Urothelium cell line (cell line): ENCODE results near the gene NUP188.

Source experiments
- DNase-seq: peaks from one replicate; pipeline ENCODE4 v3.0.0; 2011; ENCODE audit warnings: low spot score, mixed read lengths
- FAIRE-seq: peaks from 2 replicates; lab custom pipeline; 2011; peaks lifted over from hg19 to GRCh38; lab: Jason Lieb, UNC

NUP188 gene

DNA sequence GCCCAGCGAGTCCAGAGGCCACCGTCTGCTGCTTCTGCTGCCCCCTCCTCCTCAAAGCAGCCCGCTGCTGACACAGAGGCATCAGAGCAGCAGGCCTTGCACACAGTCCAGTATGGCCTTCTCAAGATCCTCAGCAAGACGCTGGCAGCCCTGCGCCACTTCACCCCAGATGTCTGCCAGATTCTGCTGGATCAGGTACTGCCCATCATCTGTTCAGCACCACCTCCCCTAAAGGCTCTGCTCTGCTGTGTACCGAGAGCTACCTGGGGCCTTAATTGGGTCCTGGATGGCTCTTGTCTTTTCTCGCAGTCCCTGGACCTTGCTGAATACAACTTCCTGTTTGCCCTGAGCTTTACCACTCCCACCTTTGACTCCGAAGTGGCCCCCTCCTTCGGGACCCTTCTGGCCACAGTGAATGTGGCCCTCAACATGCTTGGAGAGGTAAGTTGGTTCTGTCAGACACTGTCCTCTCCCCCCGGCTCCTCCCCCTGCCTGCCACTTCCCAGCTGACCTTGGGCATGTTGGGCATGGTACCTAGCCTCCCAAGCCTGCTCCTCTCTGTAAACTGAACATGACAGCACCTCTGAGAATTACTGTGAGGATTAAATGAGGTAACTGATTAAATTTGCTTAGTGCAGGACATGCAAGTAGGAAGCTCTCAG is 58.0 kb downstream of the NUP188 start:
- no peak for DNase-seq
- no peak for FAIRE-seq

DNA sequence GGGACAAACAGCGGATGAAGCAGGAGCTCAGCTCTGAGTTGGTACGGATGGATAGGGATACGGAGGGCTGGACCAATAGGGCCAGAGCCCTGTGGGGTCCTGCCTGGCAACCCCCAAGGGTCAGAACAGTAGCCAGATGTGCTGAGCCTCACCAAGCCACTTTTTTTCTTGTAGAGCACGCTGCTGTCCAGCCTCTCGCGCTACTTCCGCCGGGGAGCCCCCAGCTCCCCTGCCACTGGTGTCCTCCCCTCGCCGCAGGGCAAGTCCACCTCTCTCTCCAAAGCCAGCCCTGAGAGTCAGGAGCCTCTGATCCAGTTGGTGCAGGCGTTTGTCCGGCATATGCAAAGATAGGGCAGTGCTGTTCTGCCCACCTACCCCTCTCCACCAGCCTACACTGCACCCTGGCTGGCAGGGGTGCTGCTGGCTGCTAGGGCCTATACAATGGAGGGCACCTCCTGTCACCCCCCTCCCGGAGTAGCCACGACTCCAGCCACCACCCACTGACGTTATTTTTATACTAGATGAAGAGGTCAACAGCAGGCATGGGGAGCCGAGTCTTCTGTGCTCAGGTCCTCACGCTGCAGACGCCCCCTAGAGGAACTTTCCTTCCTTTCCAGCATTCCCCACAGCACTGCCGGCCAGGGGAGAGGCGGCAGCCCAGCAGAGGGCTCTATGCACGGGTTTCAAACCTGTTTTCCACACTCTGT is 59.0 kb downstream of the NUP188 start:
- DNase-seq, result peak; percentile 82
- no peak for FAIRE-seq

DNA sequence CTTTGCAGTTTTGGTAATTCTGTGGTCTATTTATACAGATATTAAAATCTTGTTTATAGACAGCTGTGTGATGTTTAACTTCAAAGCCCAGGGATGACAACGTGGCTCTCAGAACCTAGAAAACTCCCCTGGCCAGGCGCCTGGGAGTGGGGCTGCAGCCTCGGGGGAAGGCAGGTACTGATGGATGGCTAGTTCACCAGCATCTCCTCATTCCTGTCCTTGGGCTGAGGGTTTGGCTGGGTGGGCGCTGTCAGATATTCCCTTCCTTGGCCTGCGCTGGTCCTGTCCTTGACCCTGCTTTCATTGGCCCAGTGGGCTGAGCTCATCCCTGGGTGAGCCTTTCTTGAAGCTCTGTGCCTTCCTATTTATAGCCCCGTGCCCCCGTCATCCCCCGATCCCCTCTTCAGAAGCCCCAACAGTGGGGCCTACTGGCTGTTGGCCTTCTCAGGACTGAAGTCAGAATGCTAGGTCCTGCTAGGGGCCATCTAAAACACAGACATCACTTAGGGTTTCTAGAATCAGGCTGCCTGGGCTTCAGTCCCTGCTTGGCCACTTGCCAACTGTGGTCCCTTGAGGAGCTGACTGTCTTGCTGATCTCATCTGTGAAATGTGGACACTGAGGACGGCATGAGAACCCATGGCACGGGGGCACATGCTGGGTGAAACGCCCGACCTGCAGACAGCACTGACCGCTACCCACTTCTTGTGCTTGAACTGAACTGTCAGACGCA is 59.7 kb downstream of the NUP188 start:
- DNase-seq (no peak), FAIRE-seq (no peak)

DNA sequence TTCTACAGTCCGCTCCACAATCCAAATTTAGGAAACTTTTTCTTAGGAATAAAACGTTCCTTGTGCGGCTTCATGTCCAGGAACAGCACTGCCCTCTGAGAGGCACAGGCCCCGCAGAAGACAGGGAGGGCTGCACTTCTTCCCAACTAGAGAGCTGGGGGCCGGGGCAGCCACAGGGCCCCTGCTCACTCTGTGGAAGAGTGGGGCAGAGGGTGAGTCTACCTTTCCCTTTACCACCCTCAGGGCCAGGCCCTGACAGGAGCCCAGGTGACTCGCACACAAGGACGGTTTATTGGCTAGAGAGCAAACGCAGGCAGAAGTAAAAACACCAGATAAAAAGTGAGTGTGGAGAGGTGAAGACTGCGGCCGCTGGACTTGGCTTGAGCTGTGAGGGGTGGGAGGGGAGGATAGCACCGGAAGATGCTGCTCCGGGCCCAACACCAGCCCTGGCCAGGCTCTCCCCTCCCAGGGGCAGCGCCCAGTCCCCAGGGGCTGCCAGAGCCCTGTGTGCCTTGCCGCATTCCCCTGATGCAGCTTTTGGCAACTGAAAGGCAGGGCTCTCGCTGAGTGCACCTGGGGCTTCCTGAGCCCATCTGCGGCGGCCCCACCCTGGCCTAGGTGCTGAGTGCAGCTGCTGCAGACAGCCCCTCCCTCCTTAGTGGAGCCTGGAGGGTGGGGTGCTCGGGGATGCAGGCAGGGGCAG is 60.4 kb downstream of the NUP188 start:
- DNase-seq (no peak), FAIRE-seq (no peak)

DNA sequence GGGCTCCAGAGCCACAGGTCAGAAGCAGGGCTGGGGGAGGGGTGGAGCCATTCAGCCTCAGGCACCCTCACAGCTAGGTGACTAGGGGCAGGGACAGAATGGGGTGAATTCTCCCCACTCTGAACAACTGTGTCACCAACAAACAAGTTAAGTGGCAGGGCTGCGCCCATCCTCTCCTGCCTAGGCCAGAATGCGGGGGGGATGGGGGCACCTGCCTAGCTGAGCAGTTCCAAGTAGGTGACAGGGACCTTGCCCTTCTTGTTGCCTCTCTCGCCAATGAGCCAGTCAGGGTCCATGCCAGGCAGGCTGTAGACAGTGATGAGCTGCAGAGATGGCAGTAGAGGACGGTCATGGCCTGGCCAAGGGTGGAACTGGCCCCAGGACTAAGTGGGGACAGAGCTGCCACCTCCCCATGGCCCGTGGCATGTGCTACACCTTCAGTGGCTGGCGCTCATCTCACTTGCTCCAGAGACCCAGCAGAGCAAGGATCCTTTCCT is 61.0 kb downstream of the NUP188 start:
- FAIRE-seq (no peak), DNase-seq (no peak)

DNA sequence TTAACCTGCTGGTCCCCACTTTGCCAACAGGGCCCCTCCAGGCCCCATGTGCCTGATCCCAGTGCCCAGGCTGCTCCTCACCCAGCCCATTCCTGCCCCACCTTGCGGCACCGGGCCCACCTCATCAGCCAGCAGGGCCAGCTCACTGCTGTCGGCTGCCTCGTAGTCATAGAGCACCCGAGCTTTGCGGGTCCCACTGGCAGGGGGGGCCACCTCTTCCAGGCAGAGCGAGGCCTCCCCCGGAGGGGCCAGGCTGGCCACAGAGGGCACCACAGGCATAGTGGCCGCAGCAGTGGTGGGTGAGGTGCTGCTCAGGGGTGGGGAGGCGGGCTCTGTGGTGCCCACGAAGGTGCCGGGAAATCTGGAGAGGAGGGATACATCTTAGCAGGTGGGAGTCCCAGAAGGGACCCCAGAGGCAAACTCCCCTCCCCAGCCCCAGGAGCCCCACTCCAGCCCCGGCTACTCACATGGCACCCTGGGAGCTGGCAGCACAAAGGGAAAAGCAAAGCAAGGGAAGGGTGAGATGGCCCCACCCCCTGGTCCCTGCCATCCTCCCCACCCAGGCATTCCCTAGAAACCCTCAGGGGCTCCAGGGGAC is 61.6 kb downstream of the NUP188 start:
- FAIRE-seq (no peak), DNase-seq (no peak)

DNA sequence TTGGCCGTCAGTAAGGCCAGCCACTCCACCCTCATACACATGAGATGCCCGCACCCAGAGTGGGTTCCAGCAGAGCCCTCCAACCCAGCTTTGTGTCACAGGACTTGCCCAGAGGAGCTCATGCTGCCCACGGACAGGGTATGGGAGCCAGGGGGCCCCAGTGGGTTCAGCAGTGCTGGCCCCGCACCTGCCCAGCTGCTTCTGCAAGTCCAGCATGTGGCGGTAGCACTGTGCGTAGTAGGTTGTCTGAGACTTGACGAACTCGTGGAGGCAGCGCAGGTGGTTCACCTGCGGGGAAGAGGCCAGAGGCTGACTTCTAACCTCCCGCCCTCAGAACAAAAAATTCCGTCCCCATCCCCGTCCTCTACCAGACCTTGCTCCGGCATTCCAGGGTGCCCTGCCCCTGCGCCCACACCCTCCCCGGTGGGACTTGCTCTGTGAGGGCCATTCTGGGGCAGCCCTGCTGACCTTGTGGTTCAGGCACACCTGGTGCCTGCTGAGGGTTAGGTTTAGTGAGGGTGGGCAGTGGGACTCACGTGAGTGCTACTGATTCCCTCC is 62.2 kb downstream of the NUP188 start:
- no peak for FAIRE-seq

DNA sequence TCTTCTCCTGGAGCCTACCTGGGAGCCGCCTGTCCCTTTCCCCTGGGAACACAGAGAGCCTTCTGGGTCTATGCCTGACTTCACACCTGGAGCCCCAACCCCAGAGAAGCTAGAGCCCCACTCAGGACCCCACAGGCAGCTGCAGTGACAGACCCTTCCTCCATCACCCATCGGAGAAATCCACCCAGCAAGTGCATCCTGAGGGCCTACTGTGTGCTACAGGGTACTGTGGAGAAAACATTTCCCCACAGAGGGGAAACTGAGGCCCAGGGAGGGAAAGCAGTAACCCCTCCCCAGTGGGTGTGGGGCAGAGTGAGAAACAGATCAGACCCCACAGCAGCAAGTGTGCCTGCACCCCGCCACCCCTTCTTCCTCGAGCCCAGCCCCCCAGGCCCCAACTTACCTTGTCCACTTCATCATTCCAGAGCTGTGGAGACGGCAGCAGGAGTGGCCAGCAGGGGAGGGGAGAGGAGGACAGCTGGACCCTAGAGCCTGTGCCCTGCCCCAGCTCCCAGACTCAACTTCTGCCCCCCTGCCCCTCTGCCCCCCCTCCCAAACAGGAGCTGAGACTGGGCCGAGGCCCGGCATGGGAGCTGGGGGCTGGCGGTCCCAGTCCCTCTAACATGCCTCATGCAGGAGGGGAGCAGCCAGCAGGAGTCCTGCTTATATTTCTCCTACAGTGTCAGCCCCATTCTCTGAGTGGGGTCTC is 62.9 kb downstream of the NUP188 start:
- no peak for FAIRE-seq
- DNase-seq, result no peak

More for the DNA sequence above, 62.2 kb downstream of the NUP188 start:
- no peak for DNase-seq

DNA sequence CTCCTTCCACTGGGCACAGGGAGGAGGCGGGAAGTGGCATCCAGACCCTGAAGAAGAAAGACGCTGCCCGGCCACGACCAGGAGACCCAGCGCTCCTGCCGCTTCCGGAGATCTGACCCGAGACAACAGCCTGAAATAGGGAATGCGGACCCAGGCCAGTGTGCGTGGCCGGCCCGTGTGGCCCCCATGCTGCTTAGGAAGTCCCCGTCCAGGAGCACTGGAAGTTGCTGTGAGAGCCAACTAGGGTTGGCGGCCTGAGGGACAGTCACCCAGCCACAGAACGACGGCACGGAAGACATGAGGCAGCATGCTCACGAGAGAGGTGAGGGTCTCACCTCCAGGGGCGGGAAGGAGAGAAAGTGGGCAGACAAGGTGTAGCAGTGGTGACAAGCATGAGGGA is 63.7 kb downstream of the NUP188 start:
- FAIRE-seq, result no peak
- no peak for DNase-seq

DNA sequence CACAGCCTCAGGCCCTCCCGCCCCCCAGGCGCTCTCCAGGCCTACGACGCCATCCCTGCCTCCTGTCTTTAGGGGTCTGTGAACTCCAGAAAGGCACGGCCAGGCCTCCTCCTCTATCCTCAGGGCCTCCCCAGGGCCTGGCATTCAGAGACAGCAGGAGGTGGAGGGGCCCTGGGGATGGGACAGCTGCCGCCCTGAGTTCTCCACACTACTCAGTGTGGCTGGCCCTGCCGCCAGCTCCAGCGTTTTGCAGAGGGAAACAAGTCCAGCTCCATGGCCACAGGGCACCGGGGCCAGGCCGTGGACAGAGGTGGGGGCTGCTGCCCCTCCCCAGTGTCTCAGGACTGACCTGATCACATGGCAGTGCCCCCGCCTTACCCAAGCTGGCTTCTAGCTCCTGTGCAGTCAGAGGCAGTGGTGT is 64.3 kb downstream of the NUP188 start:
- DNase-seq (no peak), FAIRE-seq (no peak)

DNA sequence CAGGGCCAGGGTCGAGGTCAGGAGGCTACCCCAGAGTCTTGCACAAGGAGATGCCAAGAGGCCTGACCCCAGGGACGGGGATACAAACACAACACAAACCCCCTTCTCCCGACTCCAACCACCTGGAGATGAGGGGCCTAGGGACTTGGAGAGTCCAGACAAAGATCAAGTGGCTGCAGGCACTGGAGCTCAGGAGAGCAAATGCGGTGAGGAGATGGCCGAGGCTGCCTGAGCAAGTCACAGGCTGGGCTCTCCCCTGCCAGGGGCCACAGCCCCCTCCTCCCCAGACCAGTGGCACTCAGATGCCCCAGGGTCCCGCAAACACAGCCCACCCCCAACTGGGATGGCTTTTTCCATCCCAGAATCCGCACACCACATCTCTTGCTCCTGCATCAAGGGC is 64.8 kb downstream of the NUP188 start:
- FAIRE-seq (no peak), DNase-seq (no peak)

DNA sequence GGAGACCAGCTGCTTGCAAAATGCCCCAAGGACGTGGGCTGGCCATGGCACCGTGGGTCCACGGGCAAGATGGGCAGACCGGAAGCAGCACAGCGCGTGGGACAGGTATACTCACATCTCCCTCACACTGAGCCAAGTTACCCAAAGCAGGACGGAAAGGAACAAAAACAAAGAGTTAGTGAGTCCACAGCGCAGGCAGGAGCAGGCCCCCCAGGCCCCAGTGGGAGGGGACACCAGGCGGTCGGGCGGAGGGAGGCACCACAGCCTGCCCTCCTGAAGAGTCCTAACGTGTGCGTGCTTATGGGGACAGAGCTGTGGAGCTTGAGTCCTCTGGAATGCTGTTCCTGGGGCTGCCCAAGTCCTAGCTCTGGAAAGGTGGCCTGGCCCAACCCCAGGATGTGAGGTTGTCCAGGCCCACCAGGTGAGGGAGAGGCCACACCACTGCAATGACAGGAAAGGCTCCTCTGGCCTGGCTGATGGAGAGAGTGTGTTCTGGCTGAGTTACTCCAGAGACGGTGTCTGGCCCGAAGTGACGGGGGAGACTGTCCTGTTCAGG is 65.5 kb downstream of the NUP188 start:
- FAIRE-seq, result no peak
- no peak for DNase-seq

DNA sequence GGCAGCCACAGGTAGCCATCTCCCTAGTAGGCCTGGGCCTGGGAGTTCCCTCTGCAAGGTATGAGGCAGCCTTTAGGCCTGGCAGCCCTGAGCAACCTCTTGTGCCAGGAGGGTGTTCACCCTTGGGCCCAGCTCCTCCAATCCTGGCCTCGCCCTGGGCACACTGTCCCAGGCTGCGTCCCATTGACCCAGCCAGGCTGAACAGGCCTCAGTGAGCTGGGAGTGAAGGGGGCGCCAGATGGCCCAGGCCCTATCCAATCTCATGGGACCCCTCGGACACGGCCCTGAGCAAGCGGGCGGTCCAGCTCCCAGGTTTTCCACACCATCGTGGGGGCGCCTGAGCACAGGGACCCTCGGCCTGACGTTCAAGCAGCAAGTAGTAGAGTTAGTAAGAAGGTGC is 66.2 kb downstream of the NUP188 start:
- DNase-seq (no peak), FAIRE-seq (no peak)

DNA sequence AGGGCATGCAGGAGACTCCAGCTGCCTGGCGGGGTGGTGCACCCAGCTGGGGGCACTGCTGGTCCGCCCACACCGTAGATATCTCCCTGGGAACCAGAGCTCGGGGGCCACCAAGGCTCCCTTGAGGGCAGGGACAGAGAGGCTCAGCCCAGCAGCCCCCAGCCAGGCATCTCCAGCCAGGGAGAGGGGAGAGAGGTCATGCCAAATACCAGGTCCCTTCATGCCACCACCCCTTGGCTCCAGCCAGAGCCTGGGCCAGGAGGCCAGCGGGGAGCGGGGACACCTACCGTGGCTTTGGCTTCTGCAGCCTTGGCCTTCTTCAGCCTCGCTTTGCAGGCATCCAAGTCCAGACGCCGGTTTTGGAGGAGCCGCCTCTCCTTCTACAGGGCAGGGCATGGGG is 66.6 kb downstream of the NUP188 start:
- no peak for FAIRE-seq

DNA sequence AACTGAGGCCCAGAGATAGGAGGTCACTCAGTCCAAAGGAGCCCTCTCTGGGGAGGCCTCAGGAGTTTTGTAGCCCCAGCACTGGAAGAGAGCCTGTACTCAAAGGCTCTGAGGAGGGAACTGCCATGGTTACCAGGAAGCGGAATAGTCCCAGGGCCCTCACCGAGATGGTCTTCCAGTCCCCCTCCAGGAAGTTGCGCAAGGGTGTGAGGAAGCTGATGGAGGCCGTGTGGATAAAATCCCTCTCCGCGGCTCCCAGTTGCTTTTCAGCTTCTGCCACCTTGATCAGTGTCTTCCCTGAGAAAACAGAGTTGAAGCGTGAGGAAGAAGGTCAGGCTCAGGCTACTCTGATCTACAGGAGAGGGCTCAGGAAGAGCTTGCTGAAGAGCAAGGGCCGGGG is 67.1 kb downstream of the NUP188 start:
- FAIRE-seq (no peak), DNase-seq (no peak)

More for the DNA sequence above, 66.6 kb downstream of the NUP188 start:
- DNase-seq, result no peak

DNA sequence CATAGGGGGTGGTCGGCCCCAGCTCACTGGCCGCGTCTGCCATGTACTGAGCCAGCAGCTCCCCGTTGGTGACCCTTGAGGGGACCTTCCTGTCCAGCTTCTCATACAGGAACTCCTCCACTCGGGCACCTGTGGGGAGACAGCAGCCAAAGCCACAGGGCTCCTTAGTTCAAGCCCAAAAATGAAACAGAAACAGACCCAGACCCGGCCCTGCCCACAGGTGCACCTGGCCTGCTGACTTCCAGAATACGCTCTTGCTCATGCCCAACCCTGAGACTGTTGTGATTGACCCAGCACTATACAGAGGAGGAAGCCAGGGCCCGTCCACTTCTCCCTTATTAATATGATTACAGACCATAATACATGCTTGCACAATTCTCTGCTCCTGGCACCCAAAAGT is 73.6 kb downstream of the NUP188 start:
- FAIRE-seq (no peak), DNase-seq (no peak)

DNA sequence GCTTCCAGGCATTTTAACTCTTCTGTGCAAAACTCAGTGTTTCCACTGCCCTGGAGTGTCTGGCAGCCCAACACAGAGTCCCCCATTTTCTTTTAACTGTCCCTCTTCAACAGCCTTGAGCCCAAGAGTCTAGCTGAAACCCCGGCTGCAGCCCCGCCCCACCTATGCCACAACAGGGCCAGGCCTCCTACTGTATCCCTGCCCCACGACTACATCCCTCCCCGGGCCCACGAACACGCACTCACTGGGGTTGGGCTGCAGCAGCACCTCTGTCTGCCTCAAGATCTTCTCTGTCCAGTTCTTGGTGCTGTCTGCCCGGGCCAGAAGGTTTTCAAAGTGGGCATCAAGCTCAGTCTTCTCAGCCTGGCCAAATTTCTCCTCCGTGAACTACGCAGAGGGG is 74.5 kb downstream of the NUP188 start:
- FAIRE-seq (no peak), DNase-seq (no peak)

DNA sequence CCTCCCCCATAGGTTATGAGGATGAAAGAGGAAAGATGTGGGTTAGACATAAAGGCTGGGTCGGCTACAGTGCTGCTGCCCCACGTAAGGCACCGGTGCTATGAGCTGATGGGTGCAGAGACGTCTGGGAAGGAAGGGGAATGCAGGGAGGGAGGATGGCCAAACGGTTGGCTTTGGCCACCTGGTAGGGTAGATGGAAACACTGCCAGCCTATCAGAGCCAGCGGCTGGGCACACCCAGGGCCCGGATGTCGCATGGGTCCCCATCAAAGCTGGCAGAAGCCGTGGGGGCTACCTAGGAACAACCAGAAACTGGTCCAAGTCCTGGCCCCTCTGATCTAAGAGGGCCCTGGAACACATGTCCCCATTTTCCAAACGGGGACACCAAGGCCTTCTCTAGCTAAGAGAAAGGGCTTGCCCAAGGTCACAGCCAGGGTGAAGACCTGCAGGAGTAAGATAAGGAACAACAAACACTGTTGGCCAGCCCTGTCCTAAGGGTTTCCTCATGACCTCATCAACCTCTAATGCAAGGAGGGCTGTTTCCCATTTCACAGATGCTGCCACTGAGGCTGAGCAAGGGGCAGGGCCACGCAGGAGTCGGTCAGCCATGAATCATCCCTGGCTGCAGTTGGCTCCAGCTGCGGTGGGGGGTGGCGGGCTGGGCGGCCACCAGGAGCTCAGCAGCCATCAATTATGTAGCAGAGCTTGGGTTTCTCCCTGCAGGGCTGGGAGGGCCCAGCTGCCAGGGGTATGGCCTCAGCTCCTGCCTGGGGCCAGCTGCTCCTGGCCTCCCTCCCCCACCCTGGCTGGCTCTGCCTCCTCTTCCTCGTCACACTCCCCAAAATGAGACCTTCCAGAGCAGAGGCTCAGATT is 75.8 kb downstream of the NUP188 start:
- DNase-seq (peak; percentile 40), FAIRE-seq (no peak)

DNA sequence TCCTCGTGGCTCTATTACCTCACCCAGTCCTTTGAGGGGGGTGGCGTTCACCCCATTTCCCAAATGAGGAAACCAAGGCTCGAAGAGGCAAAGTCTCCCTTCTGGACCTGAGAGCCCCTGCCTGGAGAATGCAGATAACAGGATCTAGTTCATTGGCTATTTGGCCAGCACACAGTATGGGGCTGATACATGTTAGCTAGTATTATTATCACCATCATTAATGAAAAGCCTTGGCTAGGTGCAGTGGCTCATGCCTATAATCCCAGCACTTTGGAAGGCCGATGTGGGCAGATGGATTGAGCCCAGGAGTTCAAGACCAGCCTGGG is 76.4 kb downstream of the NUP188 start:
- FAIRE-seq (no peak), DNase-seq (no peak)
